Metanephros (tissue), 1 donor: ENCODE measurements around the gene PALMD. TPM values are rescaled to one million over a fixed set of nuclear protein-coding genes. Genes with fewer than 3 reads are reported as not detected.

Experiments
- total RNA-seq: library from RNA; depleted of rRNA; stranded (reverse); fragments of >200 nt; gene quantifications from one replicate; pipeline ENCODE4 v1.2.3, GENCODE V29; 2014

The PALMD gene
- total RNA-seq = 12.4 TPM

GRCh38 chr1:99645699-99646531, at the start of gene PALMD:
Gene PALMD, plus strand, starts transcription at chr1:99646113. Its CDS starts 205 bp downstream, at chr1:99646318.

Other genes with a start within 250 kb of the PALMD start
- gene FRRS1, start 120.5 kb downstream of the PALMD start, total RNA-seq = 13.4 TPM
- 47.8 TPM for gene AGL, start 204.2 kb downstream of the PALMD start, total RNA-seq